Stimulated activated CD8-positive, alpha-beta memory T cell treated with anti-CD3 and anti-CD28 coated beads, Interleukin-12 subunit alpha, Interleukin-12 subunit beta, amount 100 ng/mL, for 24 hours (primary cell): ENCODE data around the gene ZNF236.
"Not testable (repeated sequence)": the region's sequence is repeated elsewhere in the genome, so short reads cannot be mapped to it uniquely, and the experiment has no call there.

Experiments
- DNase-seq: peaks from one replicate; pipeline ENCODE4 v3.0.0-alpha.2; 2020; ENCODE audit errors: extremely low read depth

Gene ZNF236

GRCh38 chr18:76948345-76948744 lies 126.0 kb downstream of the ZNF236 start:
- no peak for DNase-seq

- DNase-seq: no peak
Measured at GRCh38 chr18:76951456-76952247, 129.3 kb downstream of the ZNF236 start.

- DNase-seq: no peak
Measured at GRCh38 chr18:76952747-76953146, 130.4 kb downstream of the ZNF236 start.

GRCh38 chr18:76953156-76953555 lies 130.8 kb downstream of the ZNF236 start:
- DNase-seq: no peak

GRCh38 chr18:76953583-76954233 lies 131.4 kb downstream of the ZNF236 start:
- DNase-seq: no peak

GRCh38 chr18:76955524-76956170 lies 133.3 kb downstream of the ZNF236 start:
- DNase-seq: no peak

- no peak for DNase-seq
Measured at GRCh38 chr18:76956648-76957047, 134.3 kb downstream of the ZNF236 start.

- DNase-seq: no peak
Measured at GRCh38 chr18:76957384-76958355, 135.3 kb downstream of the ZNF236 start.

GRCh38 chr18:76958692-76959341 lies 136.5 kb downstream of the ZNF236 start:
- DNase-seq: no peak

- DNase-seq: no peak
Measured at GRCh38 chr18:76959605-76960004, 137.2 kb downstream of the ZNF236 start.

GRCh38 chr18:76960528-76961035 lies 138.2 kb downstream of the ZNF236 start:
- no peak for DNase-seq

GRCh38 chr18:76962851-76963250 lies 140.5 kb downstream of the ZNF236 start:
- no peak for DNase-seq

GRCh38 chr18:76963936-76964335 lies 141.6 kb downstream of the ZNF236 start:
- no peak for DNase-seq

GRCh38 chr18:76965555-76966151 lies 143.3 kb downstream of the ZNF236 start:
- not testable (repeated sequence) for DNase-seq

- DNase-seq: not testable (repeated sequence)
Measured at GRCh38 chr18:76967299-76967698, 144.9 kb downstream of the ZNF236 start.

- no peak for DNase-seq
Measured at GRCh38 chr18:76967721-76968472, 145.5 kb downstream of the ZNF236 start.

- no peak for DNase-seq
Measured at GRCh38 chr18:76970770-76971559, 148.6 kb downstream of the ZNF236 start.

- DNase-seq: no peak
Measured at GRCh38 chr18:76972241-76972640, 149.9 kb downstream of the ZNF236 start.
